Gastrocnemius medialis (tissue), 4 donors: ENCODE measurements around the gene TOP2B. TPM values are rescaled to one million over a fixed set of nuclear protein-coding genes. Genes with fewer than 3 reads are reported as not detected.

Experiments
- ATAC-seq, 2 donors: fragments of 150-250 bp; one replicate each; pipeline ENCODE4 v1.9.1; 2016
- DNase-seq, 2 donors: peaks; one replicate each; pipeline ENCODE4 v3.0.0-alpha.2; 2019
- H3K27ac ChIP-seq, 4 donors: fragments of 200-600 bp; sonication (generic); 1 replicate in 1 of 4; 2 replicates in 3 of 4; pipeline ENCODE4 v1.5.1; 2016 to 2018; ENCODE audit warnings: mild to moderate bottlenecking in 2 of 4, moderate library complexity in 1 of 4
- H3K27me3 ChIP-seq, 3 donors: fragments of 200-600 bp; sonication (generic) in 2 of 3; 1 replicate in 1 of 3; 2 replicates in 2 of 3; pipeline versions ENCODE4 v1.5.1 to v1.6.0; 2016 to 2019; ENCODE audit warnings: mild to moderate bottlenecking in 1 of 3, moderate library complexity in 1 of 3
- H3K36me3 ChIP-seq, 2 donors: fragments of 200-600 bp; sonication (generic) in 1 of 2; one replicate each; pipeline ENCODE4 v1.5.1; 2017 to 2018
- H3K4me1 ChIP-seq, 2 donors: fragments of 200-600 bp; sonication (generic) in 1 of 2; one replicate each; pipeline ENCODE4 v1.5.1; 2016 to 2017; ENCODE audit warnings: mild to moderate bottlenecking in 2 of 2
- H3K4me3 ChIP-seq, 4 donors: fragments of 200-600 bp; sonication (generic) in 3 of 4; 1 replicate in 1 of 4; 2 replicates in 3 of 4; pipeline ENCODE4 v1.5.1; 2016 to 2019; ENCODE audit warnings: mild to moderate bottlenecking in 2 of 4
- H3K9me3 ChIP-seq, 3 donors: fragments of 200-600 bp; sonication (generic) in 2 of 3; 1 replicate in 1 of 3; 2 replicates in 2 of 3; pipeline ENCODE4 v1.5.1; 2016 to 2019
- POLR2A ChIP-seq, 2 donors: fragments of 450-650 bp; IDR thresholded peaks; one replicate each; pipeline ENCODE4 v1.6.1; 2017; ENCODE audit warnings: antibody characterized with exemption in 2 of 2, mild to moderate bottlenecking in 2 of 2, moderate library complexity in 2 of 2
- in situ Hi-C, 4 donors: fragments of 200-750 bp; cut with MboI; loops; one replicate each; pipeline versions ENCODE4 v1.15.0 to v1.8.0; 2017; ENCODE audit warnings: low sequenced_read_pairs in 4 of 4
- intact Hi-C: fragments of 100-400 bp; cut with DNase I; formaldehyde crosslinking; loops from one replicate; pipeline ENCODE4 v1.15.1; 2023; ENCODE audit warnings: low total_unique reads
- microRNA-seq, 2 donors: library from miRNA; unstranded; fragments of <30 nt; microRNA quantifications; one replicate each; pipeline ENCODE4, GENCODE V29; 2016; ENCODE audit warnings: borderline replicate concordance in 2 of 2
- total RNA-seq, 4 donors: library from RNA; depleted of rRNA; stranded (reverse); fragments of >200 nt; gene quantifications; one replicate each; pipeline versions ENCODE4 v1.1.0 to v1.2.3, GENCODE V29; 2016
- TF ChIP-seq, protein P1 (sequence below), 5 experiments: fragments of 450-650 bp in 3 of 5; fragments of 200-600 bp in 2 of 5; sonication (generic) in 2 of 5; IDR thresholded peaks in 4 of 5; conservative IDR thresholded peaks in 1 of 5; 1 replicate in 4 of 5; 2 replicates in 1 of 5; pipeline ENCODE4 v1.5.1; 2016 to 2019; ENCODE audit warnings: antibody characterized with exemption in 5 of 5, mild to moderate bottlenecking in 3 of 5, moderate library complexity in 3 of 5

The TOP2B gene
- total RNA-seq, 4 donors from 2014 or later = 56.1 to 81.5 (median 64.7) TPM

DNA sequence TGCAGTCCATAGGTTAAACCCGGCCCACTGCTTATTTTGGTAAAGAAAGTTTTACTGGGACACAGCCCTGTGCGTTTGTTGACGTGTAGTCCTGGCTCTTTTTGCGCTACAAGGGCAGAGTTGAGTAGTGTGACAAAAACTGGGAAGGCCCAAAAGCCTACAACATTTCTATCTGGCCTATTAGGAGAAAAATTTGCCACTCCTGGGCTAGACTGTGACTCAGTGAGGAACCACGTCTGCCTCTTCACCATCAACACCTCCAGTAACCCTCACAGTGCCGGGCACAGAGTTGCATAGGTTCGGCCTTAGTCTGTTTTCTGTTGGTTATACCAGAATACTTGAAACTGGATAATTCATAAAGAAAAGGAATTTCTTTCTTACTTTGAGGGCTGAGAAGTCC lies 110.3 kb downstream of the TOP2B start:
- H3K27me3 ChIP-seq = no peaks in the 10 kb centered on the region
- in situ Hi-C loops = no loop called here
- intact Hi-C loops = no loop called here
- no peak for TF ChIP-seq POLR2A (IDR thresholded peaks at IDR 0.05)
- TF ChIP-seq, protein P1, sequence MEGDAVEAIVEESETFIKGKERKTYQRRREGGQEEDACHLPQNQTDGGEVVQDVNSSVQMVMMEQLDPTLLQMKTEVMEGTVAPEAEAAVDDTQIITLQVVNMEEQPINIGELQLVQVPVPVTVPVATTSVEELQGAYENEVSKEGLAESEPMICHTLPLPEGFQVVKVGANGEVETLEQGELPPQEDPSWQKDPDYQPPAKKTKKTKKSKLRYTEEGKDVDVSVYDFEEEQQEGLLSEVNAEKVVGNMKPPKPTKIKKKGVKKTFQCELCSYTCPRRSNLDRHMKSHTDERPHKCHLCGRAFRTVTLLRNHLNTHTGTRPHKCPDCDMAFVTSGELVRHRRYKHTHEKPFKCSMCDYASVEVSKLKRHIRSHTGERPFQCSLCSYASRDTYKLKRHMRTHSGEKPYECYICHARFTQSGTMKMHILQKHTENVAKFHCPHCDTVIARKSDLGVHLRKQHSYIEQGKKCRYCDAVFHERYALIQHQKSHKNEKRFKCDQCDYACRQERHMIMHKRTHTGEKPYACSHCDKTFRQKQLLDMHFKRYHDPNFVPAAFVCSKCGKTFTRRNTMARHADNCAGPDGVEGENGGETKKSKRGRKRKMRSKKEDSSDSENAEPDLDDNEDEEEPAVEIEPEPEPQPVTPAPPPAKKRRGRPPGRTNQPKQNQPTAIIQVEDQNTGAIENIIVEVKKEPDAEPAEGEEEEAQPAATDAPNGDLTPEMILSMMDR (IDR thresholded peaks at IDR 0.05 in 4 of 5, conservative IDR thresholded peaks at IDR 0.05 in 1 of 5) = no peak
- H3K4me1 ChIP-seq = peaks cover 6 to 20% of the 10 kb centered on the region in 2 donors
- H3K36me3 ChIP-seq = no peaks in the 10 kb centered on the region
- ATAC-seq = no peak
- no peak for DNase-seq
- H3K4me3 ChIP-seq = no peak overlapping the region
- H3K27ac ChIP-seq = no peak overlapping the region
- H3K9me3 ChIP-seq = no peaks in the 10 kb centered on the region

DNA sequence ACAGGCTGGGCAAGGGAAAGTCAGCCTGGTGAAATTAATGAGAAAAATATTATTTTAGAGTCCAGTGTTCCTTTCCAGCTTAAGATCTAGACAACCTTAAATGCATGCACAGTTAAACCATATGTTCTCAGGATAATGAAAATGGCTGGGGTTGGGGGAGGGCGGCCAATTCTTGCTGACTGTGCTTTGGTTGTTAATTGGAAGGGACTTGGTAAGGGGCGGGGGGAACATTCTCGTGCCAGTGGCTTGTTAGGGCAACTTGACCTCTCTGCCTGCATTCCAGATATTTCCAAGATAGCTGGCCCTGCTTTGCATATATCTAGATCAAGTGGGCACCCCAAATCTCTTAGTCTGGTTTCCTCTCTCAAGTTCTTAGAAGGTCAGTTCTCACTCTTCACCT lies 112.5 kb downstream of the TOP2B start:
- TF ChIP-seq, protein P1 (IDR thresholded peaks at IDR 0.05 in 4 of 5, conservative IDR thresholded peaks at IDR 0.05 in 1 of 5) = no peak
- no peak for TF ChIP-seq POLR2A (IDR thresholded peaks at IDR 0.05)
- H3K27ac ChIP-seq = no peak overlapping the region
- no peaks in the 10 kb centered on the region for H3K36me3 ChIP-seq
- no peak for ATAC-seq
- H3K27me3 ChIP-seq = no peaks in the 10 kb centered on the region
- no peak overlapping the region for H3K4me3 ChIP-seq
- in situ Hi-C loops (no loop called here), intact Hi-C loops (no loop called here)
- H3K4me1 ChIP-seq = peaks cover 9 to 28% of the 10 kb centered on the region in 2 donors
- DNase-seq = no peak
- H3K9me3 ChIP-seq = no peaks in the 10 kb centered on the region

DNA sequence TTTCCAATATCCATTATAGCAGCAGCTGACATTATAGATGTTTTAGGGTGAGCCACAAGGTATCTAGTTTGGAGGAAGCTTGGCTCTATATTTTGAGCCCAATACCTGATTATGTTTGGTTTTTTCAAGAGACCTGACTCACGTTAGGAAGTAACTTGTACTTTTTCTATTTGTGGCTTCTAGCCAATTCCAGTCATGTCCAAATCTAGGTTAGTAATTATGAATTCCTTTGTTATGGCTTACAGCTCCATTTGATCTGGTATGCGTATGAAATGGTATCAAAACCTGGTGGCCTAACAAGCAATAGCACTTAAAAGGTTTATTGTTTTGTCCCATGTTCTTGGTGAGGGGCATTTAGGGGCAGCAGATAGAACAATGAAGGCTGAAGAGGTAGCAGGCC lies 115.9 kb downstream of the TOP2B start:
- intact Hi-C loops (no loop called here), in situ Hi-C loops (no loop called here)
- no peaks in the 10 kb centered on the region for H3K27me3 ChIP-seq
- peak overlapping the region in 1 of 4 donors; percentile 22 for H3K27ac ChIP-seq
- TF ChIP-seq POLR2A (IDR thresholded peaks at IDR 0.05) = no peak
- TF ChIP-seq, protein P1 (IDR thresholded peaks at IDR 0.05 in 4 of 5, conservative IDR thresholded peaks at IDR 0.05 in 1 of 5) = no peak
- H3K4me3 ChIP-seq = no peak overlapping the region
- DNase-seq (no peak), ATAC-seq (no peak)
- no peaks in the 10 kb centered on the region for H3K36me3 ChIP-seq
- peaks cover 3 to 17% of the 10 kb centered on the region in 2 donors for H3K4me1 ChIP-seq
- H3K9me3 ChIP-seq = no peaks in the 10 kb centered on the region

DNA sequence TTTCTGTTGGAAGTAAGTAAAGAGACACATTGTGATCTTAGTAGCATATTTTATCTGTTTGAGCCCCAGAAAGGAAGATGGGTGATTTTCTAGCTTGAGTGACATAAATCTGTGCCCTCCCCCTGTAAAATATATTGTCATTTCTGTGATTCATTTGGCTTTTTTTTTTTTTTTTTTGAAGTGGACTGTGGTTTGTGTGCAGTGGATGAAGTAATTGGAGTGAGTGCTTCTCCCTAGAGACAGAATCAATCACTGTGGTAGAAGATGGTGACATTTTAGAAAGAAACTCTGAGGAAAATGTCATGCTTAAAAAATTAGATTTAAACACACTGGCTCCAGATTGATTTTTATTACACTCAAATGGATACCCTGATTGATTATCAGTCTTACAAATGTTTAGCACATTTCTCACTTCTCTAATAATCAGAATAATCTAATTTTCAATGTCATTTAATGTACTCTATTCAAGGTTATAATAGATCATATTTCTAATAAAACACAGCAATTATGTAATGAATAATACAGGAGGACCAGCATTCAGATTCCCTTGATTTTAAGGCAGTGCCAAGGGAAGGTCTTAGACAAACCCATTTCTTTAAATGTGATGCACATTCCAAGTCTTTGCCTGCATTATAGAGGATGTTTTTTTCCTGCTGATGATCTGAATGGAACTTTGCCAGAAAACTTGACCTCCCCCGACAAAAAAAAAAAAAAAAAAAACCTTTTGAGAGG lies 116.6 kb downstream of the TOP2B start:
- no peak for DNase-seq
- intact Hi-C loops (no loop called here), in situ Hi-C loops (no loop called here)
- peaks cover 3 to 17% of the 10 kb centered on the region in 2 donors for H3K4me1 ChIP-seq
- no peak for ATAC-seq
- TF ChIP-seq, protein P1 (IDR thresholded peaks at IDR 0.05 in 4 of 5, conservative IDR thresholded peaks at IDR 0.05 in 1 of 5) = no peak
- TF ChIP-seq POLR2A (IDR thresholded peaks at IDR 0.05) = no peak
- H3K4me3 ChIP-seq = no peak overlapping the region
- H3K36me3 ChIP-seq = no peaks in the 10 kb centered on the region
- H3K27ac ChIP-seq = no peak overlapping the region
- no peaks in the 10 kb centered on the region for H3K9me3 ChIP-seq
- H3K27me3 ChIP-seq = no peaks in the 10 kb centered on the region

Small RNA genes within 50 kb of the gene (microRNA-seq; reads per million reads assigned to microRNA genes)
- 0 to 1.2 reads per million in 2 donors for gene MIR4442

Other genes with a start within 250 kb of the TOP2B start
- gene RARB, start 236.6 kb downstream of the TOP2B start, total RNA-seq = 1 to 10 TPM; 1.2 to 3.0 (median 1.9) TPM
- gene NGLY1, start 118.5 kb upstream of the TOP2B start, total RNA-seq = 10 to 100 TPM; 61.5 to 73.3 (median 68.6) TPM
- 10 to 100 TPM in 3 of 4 donors, 1 to 10 TPM in 1; 5.9 to 26.3 (median 13.3) TPM for gene OXSM, start 125.2 kb upstream of the TOP2B start, total RNA-seq